Fibroblast of mammary gland (primary cell): ENCODE results near the gene RFTN1.

ENCODE experiments used
- DNase-seq: peaks from one replicate; pipeline ENCODE4 v3.0.0-alpha.2; 2010; ENCODE audit warnings: low read depth
- H3K4me3 ChIP-seq: 2 replicates; pipeline ENCODE4 v1.5.1; 2011; ENCODE audit warnings: low read depth, mild to moderate bottlenecking, low read length, moderate library complexity; ENCODE audit not compliant: control insufficient read depth
- TF ChIP-seq, protein P1 (sequence below): conservative IDR thresholded peaks from 2 replicates; pipeline ENCODE4 v1.5.1; 2011; ENCODE audit warnings: low read depth, low read length, inconsistent platforms; ENCODE audit not compliant: control insufficient read depth, insufficient read depth

The RFTN1 gene

DNA sequence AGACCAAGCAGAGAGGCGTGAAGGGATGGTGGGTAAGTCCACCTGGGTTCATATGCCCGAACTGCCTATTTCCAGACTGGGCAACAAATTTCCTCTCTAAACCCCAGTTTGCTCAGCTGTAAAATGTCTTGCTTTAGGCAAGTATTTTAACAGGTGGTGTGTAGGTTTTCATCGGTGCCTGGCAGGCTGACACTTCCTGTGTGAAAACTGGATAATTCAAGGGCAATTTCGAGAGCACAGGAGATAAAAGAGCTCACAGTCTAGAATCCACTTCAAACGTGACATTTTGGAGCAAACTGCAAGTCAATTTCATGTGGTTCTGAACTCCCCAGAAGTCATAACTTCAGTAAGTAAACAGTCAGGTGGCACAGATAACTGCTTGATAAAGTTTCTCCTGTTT lies 136.3 kb downstream of the RFTN1 start:
- no peak overlapping the region for H3K4me3 ChIP-seq
- TF ChIP-seq, protein P1, sequence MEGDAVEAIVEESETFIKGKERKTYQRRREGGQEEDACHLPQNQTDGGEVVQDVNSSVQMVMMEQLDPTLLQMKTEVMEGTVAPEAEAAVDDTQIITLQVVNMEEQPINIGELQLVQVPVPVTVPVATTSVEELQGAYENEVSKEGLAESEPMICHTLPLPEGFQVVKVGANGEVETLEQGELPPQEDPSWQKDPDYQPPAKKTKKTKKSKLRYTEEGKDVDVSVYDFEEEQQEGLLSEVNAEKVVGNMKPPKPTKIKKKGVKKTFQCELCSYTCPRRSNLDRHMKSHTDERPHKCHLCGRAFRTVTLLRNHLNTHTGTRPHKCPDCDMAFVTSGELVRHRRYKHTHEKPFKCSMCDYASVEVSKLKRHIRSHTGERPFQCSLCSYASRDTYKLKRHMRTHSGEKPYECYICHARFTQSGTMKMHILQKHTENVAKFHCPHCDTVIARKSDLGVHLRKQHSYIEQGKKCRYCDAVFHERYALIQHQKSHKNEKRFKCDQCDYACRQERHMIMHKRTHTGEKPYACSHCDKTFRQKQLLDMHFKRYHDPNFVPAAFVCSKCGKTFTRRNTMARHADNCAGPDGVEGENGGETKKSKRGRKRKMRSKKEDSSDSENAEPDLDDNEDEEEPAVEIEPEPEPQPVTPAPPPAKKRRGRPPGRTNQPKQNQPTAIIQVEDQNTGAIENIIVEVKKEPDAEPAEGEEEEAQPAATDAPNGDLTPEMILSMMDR: no peak
- no peak for DNase-seq

DNA sequence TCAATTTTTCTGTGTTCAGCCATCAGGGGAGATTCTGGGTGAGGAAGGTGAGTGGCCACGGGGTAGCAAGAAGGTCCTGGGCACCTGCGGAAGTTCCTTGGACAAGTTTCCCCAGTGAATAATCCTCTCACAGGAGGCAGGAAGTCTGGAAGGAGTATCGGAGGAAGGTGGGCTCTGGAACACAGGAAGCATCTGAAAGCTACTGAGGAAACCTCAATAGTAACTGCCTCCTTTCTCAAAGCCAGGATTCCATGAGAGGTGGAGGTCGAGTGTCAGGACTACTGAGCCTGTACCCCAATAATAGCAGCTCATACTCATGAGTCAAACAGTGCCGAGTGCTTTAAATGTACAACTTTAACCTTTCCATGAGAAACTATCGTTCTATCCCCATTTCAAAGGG lies 137.6 kb downstream of the RFTN1 start:
- no peak for DNase-seq

DNA sequence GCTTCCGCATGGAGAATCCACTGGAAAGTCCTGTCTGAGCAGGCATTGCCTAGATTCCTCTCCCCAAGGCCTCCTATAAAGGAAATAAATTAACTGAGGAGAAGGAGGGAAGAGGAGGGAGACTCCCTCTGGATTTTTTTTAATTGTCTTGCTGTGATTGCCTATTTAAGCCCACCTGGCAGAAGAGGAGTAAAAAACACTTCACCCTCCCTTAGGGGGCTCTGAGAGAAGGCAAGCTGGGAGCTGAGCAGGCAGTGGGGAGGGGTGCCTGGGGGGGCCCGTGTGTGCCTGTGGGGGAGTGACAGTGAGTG lies 138.6 kb downstream of the RFTN1 start:
- TF ChIP-seq, protein P1: no peak
- no peak overlapping the region for H3K4me3 ChIP-seq
- DNase-seq: no peak

More for the DNA sequence above, 137.6 kb downstream of the RFTN1 start:
- no peak overlapping the region for H3K4me3 ChIP-seq
- TF ChIP-seq, protein P1: no peak

DNA sequence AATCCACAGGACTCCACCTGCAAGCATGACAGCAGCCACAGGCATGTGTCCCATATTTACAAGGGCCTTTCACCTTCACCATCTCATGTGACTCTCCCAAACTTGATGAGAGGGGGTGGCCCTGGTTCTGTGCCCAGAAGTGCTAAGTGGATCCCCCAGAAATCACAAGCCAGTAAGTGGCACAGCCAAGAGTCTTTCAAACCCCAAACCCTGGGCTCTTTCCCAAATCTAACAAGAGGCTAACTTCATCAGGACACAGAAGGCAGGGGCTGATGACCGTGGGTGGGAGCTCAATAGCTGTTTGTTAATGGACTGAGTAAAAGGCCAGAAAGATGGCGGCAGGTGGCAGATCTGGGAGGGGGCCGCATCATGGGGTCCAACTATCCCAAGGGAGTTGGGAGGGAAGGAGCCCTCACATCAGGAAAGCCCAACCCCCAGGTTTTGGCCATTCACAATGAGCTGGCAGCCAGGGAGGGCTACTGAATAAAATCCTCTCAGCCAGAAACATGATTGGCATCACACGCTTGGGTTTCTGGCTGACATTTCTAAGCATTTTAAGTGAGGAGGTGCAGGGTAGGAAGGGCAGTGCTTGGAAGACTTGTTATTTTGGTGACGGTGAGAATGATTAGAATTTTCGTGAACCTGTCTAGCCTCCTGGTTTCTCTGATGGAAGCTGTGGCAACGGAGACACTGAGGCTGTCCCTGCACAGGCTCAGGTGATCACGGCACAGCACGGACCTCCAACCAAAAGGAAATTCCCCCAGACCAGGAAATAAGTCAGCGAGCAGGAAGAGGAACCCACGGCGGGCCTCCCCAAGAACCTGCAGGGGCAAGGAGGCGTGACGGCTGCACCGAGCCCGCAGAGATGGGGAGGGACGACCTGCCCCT lies 139.2 kb downstream of the RFTN1 start:
- no peak overlapping the region for H3K4me3 ChIP-seq
- TF ChIP-seq, protein P1: no peak
- no peak for DNase-seq

DNA sequence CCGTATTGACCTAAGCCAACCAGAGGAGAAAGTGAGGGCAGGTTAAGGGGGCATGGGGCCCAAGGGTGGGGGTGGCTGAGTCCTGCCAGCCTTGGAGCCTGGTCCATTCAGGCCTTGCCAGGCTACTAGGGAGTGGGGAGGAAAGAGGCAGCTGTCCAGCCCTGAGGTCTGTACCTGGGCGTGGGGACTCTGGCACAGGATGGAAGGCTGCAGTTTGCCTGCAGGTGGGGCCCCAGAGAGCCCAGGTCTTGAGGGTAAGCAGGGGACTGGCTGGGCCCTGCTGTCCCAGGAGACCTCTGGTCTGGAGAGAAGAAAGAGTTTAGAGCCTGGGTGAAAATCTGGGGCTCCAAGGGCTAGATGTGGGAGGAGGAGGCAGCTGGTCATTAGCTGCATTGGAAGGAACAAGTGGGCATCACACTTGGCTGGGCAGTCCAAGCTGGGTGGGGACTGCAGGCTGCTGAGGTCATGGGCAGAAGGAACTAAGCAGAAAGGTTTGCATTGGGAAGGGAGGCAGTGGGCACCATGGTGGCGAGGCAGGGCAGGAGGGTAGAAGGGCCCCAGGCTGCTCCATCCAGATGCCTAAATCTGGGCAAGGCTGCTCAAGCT lies 140.1 kb downstream of the RFTN1 start:
- TF ChIP-seq, protein P1: no peak
- no peak overlapping the region for H3K4me3 ChIP-seq
- DNase-seq: no peak

DNA sequence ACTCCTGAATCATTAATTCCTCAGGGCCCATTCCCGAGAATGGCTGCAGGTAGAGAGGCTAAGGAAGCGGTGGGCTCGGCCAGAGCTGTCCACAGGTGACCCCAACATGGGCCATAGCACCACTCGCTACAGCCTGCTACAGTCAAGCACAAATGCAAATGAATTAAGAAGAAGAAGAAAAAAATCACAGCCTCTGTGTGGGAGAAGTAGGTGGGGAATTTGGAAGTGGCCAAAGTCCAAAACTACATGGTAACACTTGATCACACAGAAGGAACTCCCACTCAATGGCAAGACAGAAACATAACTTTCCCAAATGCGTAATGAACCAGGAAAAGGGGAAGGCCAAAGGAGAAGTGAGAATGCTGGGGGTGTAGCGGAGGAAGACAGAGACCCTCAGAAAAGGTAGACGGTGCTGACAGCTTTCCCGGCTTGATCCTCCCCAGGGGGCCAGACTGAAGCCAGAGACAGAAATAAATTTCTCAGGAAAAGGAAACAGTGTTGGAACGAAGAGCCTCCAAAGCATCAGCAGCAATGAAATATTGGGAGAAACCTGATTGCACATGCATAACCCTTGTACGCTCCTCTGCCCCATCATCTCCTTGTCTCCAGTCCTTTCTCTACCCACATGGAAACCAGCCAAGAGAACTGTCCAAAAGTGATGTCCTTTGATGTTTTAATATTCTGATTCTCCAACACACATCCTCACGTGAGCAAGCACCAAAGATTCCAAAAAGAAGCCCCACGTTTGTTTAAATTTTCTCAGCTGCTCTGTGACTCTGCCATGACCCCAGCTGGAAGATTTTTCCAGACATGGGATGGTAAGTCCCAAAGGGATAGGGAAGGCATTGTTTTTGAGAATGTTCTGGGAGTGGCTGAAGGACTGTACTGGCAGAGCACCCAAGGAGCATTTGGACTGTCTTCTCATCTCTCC lies 140.9 kb downstream of the RFTN1 start:
- no peak overlapping the region for H3K4me3 ChIP-seq
- TF ChIP-seq, protein P1: no peak
- DNase-seq: peak; percentile 23
